GM18508 (cell line): Measurements from ENCODE around the gene ZFYVE28.

ENCODE experiments used
- ATAC-seq: cut with Tn5 transposase; IDR thresholded peaks from one replicate; pipeline ENCODE4 v1.9.1; 2021; ENCODE audit warnings: moderate number of reproducible peaks; ENCODE audit not compliant: insufficient read depth, unreplicated experiment

The ZFYVE28 gene

GRCh38 chr4:2412885-2413716 is 5.3 kb downstream of the ZFYVE28 start:
- peak; percentile 36 for ATAC-seq

- no peak for ATAC-seq
These were observed 5.9 kb downstream of the ZFYVE28 start for GRCh38 chr4:2412534-2412884.

- ATAC-seq: no peak
These were observed 6.5 kb downstream of the ZFYVE28 start for GRCh38 chr4:2411786-2412510.

GRCh38 chr4:2409381-2409783 is 9.1 kb downstream of the ZFYVE28 start:
- ATAC-seq: no peak

GRCh38 chr4:2408976-2409375 is 9.5 kb downstream of the ZFYVE28 start:
- ATAC-seq: no peak

- ATAC-seq: no peak
These were observed 10.0 kb downstream of the ZFYVE28 start for GRCh38 chr4:2408401-2408958.

GRCh38 chr4:2407991-2408342 is 10.5 kb downstream of the ZFYVE28 start:
- no peak for ATAC-seq

- no peak for ATAC-seq
These were observed 11.5 kb downstream of the ZFYVE28 start for GRCh38 chr4:2406920-2407319.

GRCh38 chr4:2406406-2406805 is 12.0 kb downstream of the ZFYVE28 start:
- ATAC-seq: no peak

GRCh38 chr4:2402941-2403340 is 15.5 kb downstream of the ZFYVE28 start:
- ATAC-seq: no peak

GRCh38 chr4:2402048-2402842 is 16.2 kb downstream of the ZFYVE28 start:
- no peak for ATAC-seq

- no peak for ATAC-seq
These were observed 16.8 kb downstream of the ZFYVE28 start for GRCh38 chr4:2401610-2401983.

- ATAC-seq: no peak
These were observed 17.4 kb downstream of the ZFYVE28 start for GRCh38 chr4:2400841-2401609.

- ATAC-seq: no peak
These were observed 18.7 kb downstream of the ZFYVE28 start for GRCh38 chr4:2399631-2400190.

GRCh38 chr4:2399216-2399615 is 19.2 kb downstream of the ZFYVE28 start:
- no peak for ATAC-seq

- ATAC-seq: no peak
These were observed 20.7 kb downstream of the ZFYVE28 start for GRCh38 chr4:2397596-2398379.

GRCh38 chr4:2396781-2397368 is 21.6 kb downstream of the ZFYVE28 start:
- ATAC-seq: no peak

GRCh38 chr4:2395584-2395983 is 22.9 kb downstream of the ZFYVE28 start:
- no peak for ATAC-seq

GRCh38 chr4:2395038-2395437 is 23.4 kb downstream of the ZFYVE28 start:
- ATAC-seq: no peak
